HCT116 (cell line): Measurements from ENCODE around the gene TTC33. TPM values are rescaled to one million over a fixed set of nuclear protein-coding genes. Genes with fewer than 3 reads are reported as not detected.

Source experiments
- ATAC-seq: fragments of 200-7000 bp; cut with Tn5 transposase; 2 replicates; pipeline ENCODE4 v1.9.1; 2020; ENCODE audit warnings: mild to moderate bottlenecking, moderate library complexity
- BruUV-seq: library from RNA; stranded (reverse); fragments of 400-500 nt; replicated peaks from 2 replicates; lab custom pipeline; 2021; lab: Mats Ljungman, UMichigan
- CTCF ChIA-PET: fragments of 300-600 bp; sonication (Branson Sonifier 250); formaldehyde crosslinking; loops from one replicate; lab custom pipeline; 2021; ENCODE audit warnings: antibody characterized with exemption; lab: Charles Lee
- POLR2A ChIA-PET: fragments of 300-600, 350-600 bp; sonication (Branson Sonifier 250); formaldehyde crosslinking; loops from one replicate; lab custom pipeline; 2021; ENCODE audit warnings: antibody characterized with exemption; lab: Charles Lee
- RAD21 ChIA-PET, 2 experiments: fragments of 300-600 bp; sonication (Branson Sonifier 250); formaldehyde crosslinking; loops; one replicate each; lab custom pipeline; 2023; ENCODE audit warnings: low total read pairs in 2 of 2; ENCODE audit not compliant: uncharacterized antibody in 2 of 2, unreplicated experiment in 2 of 2, low non-redundant PET in 1 of 2; lab: Charles Lee
- DNase-seq: peaks from one replicate; pipeline ENCODE4 v3.0.0-alpha.2; 2010; ENCODE audit warnings: low read depth, low spot score
- H2AFZ ChIP-seq: fragments of 200-600 bp; shearing (Covaris generic), sonication (generic); 2 replicates; pipeline ENCODE4 v1.6.1; 2017; ENCODE audit warnings: low read depth, mixed run types, mixed read lengths, antibody characterized with exemption, low read length; ENCODE audit not compliant: poor library complexity, severe bottlenecking
- H3K27ac ChIP-seq: 2 replicates; pipeline ENCODE4 v1.5.1; 2012; ENCODE audit warnings: low read depth, low read length
- H3K27me3 ChIP-seq: fragments of 200-600 bp; sonication (generic); 2 replicates; pipeline ENCODE4 v1.6.1; 2016; ENCODE audit warnings: mixed run types, low read length, mixed read lengths; ENCODE audit not compliant: insufficient read depth
- H3K36me3 ChIP-seq, 2 experiments: fragments of 200-500 bp in 1 of 2; fragments of 200-600 bp in 1 of 2; sonication (Bioruptor generic) in 1 of 2; sonication (generic) in 1 of 2; 2 replicates each; pipeline versions ENCODE4 v1.5.1 to v1.6.1; 2014 to 2016; ENCODE audit warnings: low read length in 2 of 2, inconsistent platforms in 1 of 2, mixed read lengths in 1 of 2, mixed run types in 1 of 2; ENCODE audit not compliant: insufficient read depth in 2 of 2, control insufficient read depth in 1 of 2
- H3K4me1 ChIP-seq, 2 experiments: fragments of 200-600 bp in 1 of 2; sonication (generic) in 1 of 2; 2 replicates each; pipeline versions ENCODE4 v1.5.1 to v1.6.1; 2012 to 2017; ENCODE audit warnings: low read length in 2 of 2, inconsistent platforms in 1 of 2, mild to moderate bottlenecking in 1 of 2, mixed read lengths in 1 of 2, mixed run types in 1 of 2, moderate library complexity in 1 of 2; ENCODE audit not compliant: insufficient read depth in 2 of 2, control insufficient read depth in 1 of 2
- H3K4me2 ChIP-seq: fragments of 200-600 bp; sonication (generic); 2 replicates; pipeline ENCODE4 v1.6.1; 2017; ENCODE audit warnings: mixed run types, low read length, mixed read lengths
- H3K4me3 ChIP-seq, 2 experiments: fragments of 200-600 bp in 1 of 2; sonication (generic) in 1 of 2; replicated peaks in 1 of 2; 2 replicates each; pipeline ENCODE4 v1.5.1; 2011 to 2016; ENCODE audit warnings: low read length in 2 of 2, control low read depth in 1 of 2, low read depth in 1 of 2, mild to moderate bottlenecking in 1 of 2, mixed read lengths in 1 of 2, mixed run types in 1 of 2
- H3K79me2 ChIP-seq: fragments of 200-600 bp; sonication (generic); 2 replicates; pipeline ENCODE4 v1.6.1; 2017; ENCODE audit warnings: mild to moderate bottlenecking, mixed run types, low read length, moderate library complexity, mixed read lengths; ENCODE audit not compliant: insufficient read depth
- H3K9ac ChIP-seq: fragments of 200-600 bp; sonication (generic); 2 replicates; pipeline ENCODE4 v1.6.1; 2016; ENCODE audit warnings: low read length, mixed read lengths
- H3K9me2 ChIP-seq: fragments of 200-600 bp; sonication (generic), shearing (Covaris generic); 2 replicates; pipeline ENCODE4 v1.6.1; 2017; ENCODE audit warnings: mixed run types, mild to moderate bottlenecking, moderate library complexity; ENCODE audit not compliant: insufficient read depth
- H3K9me3 ChIP-seq, 2 experiments: fragments of 200-500 bp in 1 of 2; fragments of 200-600 bp in 1 of 2; sonication (Bioruptor generic) in 1 of 2; sonication (generic) in 1 of 2; 2 replicates each; pipeline ENCODE4 v1.6.1; 2014 to 2017; ENCODE audit warnings: low read length in 2 of 2, mixed read lengths in 2 of 2, inconsistent platforms in 1 of 2, low read depth in 1 of 2, mild to moderate bottlenecking in 1 of 2, mixed run types in 1 of 2, moderate library complexity in 1 of 2; ENCODE audit not compliant: control insufficient read depth in 1 of 2, insufficient read depth in 1 of 2
- H4K20me1 ChIP-seq: fragments of 200-600 bp; sonication (generic), shearing (Covaris generic); 2 replicates; pipeline ENCODE4 v1.6.1; 2017; ENCODE audit warnings: mixed run types, mild to moderate bottlenecking, moderate library complexity; ENCODE audit not compliant: insufficient read depth
- CBX3 ChIP-seq: IDR thresholded peaks from 2 replicates; pipeline ENCODE4 v1.6.1; 2012; ENCODE audit warnings: low read depth
- EGR1 ChIP-seq: IDR thresholded peaks from 2 replicates; pipeline ENCODE4 v1.6.1; 2012; ENCODE audit warnings: low read depth
- ELF1 ChIP-seq: IDR thresholded peaks from 2 replicates; pipeline ENCODE4 v1.6.1; 2012; ENCODE audit warnings: low read depth, borderline replicate concordance
- EZH2 ChIP-seq: fragments of 200-600 bp; sonication (generic); IDR thresholded peaks from 2 replicates; pipeline ENCODE4 v1.6.1; 2017; ENCODE audit warnings: antibody characterized with exemption, mixed run types
- EZH2phosphoT487 ChIP-seq: fragments of 200-600 bp; IDR thresholded peaks from 2 replicates; pipeline ENCODE4 v1.6.1; 2018; ENCODE audit warnings: antibody characterized with exemption, borderline replicate concordance
- JUND ChIP-seq: IDR thresholded peaks from 2 replicates; pipeline ENCODE4 v1.6.1; 2012
- POLR2A ChIP-seq: IDR thresholded peaks from 2 replicates; pipeline ENCODE4 v1.7.0; 2011; ENCODE audit warnings: borderline replicate concordance; ENCODE audit not compliant: insufficient read depth, insufficient read length; ENCODE audit errors: extremely low read depth
- POLR2AphosphoS5 ChIP-seq: IDR thresholded peaks from 2 replicates; pipeline ENCODE4 v1.6.1; 2011; ENCODE audit warnings: mild to moderate bottlenecking, low read depth, low read length, moderate library complexity
- RAD21 ChIP-seq: IDR thresholded peaks from 2 replicates; pipeline ENCODE4 v1.6.1; 2012; ENCODE audit warnings: low read depth, mild to moderate bottlenecking
- SIN3A ChIP-seq: IDR thresholded peaks from 2 replicates; pipeline ENCODE4 v1.6.1; 2012; ENCODE audit warnings: low read depth
- SP1 ChIP-seq: IDR thresholded peaks from 2 replicates; pipeline ENCODE4 v1.6.1; 2012; ENCODE audit warnings: low read depth
- TCF7L2 ChIP-seq: IDR thresholded peaks from 2 replicates; pipeline ENCODE4 v1.7.0; 2011; ENCODE audit warnings: borderline replicate concordance, inconsistent platforms; ENCODE audit not compliant: insufficient read depth, insufficient read length; ENCODE audit errors: extremely low read depth
- intact Hi-C: fragments of 100-400 bp; cut with micrococcal nuclease; formaldehyde crosslinking; loops from 2 replicates; pipeline ENCODE4 v1.10.0; 2022
- total RNA-seq: library from RNA; stranded (reverse); gene quantifications from one replicate; pipeline ENCODE4 v1.2.1, GENCODE V29; 2021; ENCODE audit not compliant: unreplicated experiment
- TF ChIP-seq, protein P1 (sequence below): IDR thresholded peaks from 2 replicates; pipeline ENCODE4 v1.6.1; 2012
- TF ChIP-seq, protein P2 (sequence below), 3 experiments: fragments of 200-600 bp in 1 of 3; sonication (generic) in 1 of 3; IDR thresholded peaks in 2 of 3; conservative IDR thresholded peaks in 1 of 3; 2 replicates each; pipeline ENCODE4 v1.5.1; 2012 to 2017; ENCODE audit warnings: low read depth in 2 of 3, low read length in 2 of 3, antibody characterized with exemption in 1 of 3, borderline replicate concordance in 1 of 3, control low read depth in 1 of 3, mild to moderate bottlenecking in 1 of 3, mixed read lengths in 1 of 3, mixed run types in 1 of 3, moderate library complexity in 1 of 3; ENCODE audit not compliant: insufficient read depth in 1 of 3
- TF ChIP-seq, protein P3 (sequence below): IDR thresholded peaks from 2 replicates; pipeline ENCODE4 v1.6.1; 2011; ENCODE audit warnings: mild to moderate bottlenecking, low read length, moderate library complexity; ENCODE audit not compliant: insufficient replicate concordance; ENCODE audit errors: extremely low read depth
- TF ChIP-seq, protein P4 (sequence below): IDR thresholded peaks from 2 replicates; pipeline ENCODE4 v1.6.1; 2012; ENCODE audit warnings: low read depth
- TF ChIP-seq, protein P5 (sequence below): IDR thresholded peaks from 2 replicates; pipeline ENCODE4 v1.6.1; 2012

The TTC33 gene
- total RNA-seq, 1 experiment from 2014 or later = 14.5 TPM

DNA sequence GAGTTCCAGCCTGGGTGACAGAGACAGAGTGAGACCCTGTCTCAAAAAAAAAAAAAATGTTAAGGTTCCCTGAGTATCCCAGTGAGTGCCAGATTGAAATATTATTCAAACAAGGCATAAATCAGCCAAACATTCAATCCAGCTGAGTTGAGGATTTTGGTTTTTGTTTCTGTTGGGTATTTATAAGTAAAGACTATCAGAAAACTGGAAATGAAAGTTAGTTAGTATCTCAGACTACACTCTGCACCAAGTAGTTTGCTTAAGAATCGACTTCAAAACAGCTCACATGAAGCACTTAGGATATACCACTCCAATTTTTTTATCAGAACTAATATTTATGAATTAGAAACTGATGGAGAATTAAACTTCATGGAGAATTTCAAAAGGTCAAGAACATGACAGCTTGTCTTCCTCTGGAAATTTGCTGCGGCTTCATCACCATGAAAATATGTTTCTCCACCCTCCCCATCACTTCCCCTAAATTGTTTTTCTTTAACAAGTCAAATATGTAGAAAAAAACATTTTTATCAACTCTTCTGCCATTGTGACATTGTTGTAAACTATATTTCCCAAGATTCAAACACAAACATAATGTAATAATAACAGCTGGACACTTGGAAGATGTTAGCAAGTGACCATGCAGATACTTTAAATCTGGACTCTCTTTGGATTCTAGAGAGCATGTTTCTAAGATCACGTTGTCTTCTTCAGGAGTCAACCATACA, 186.1 kb downstream of the TTC33 start:
- intact Hi-C loops = no loop called here
- Histone ChIP-seq H2AFZ (no peak overlapping the region), H3K79me2 (no peaks in the 10 kb centered on the region), H3K36me3 (no peaks in the 10 kb centered on the region), H4K20me1 (no peaks in the 10 kb centered on the region), H3K9ac (no peak overlapping the region), H3K27ac (no peak overlapping the region), H3K9me2 (no peaks in the 10 kb centered on the region; the same call in 1 of the 2 replicates), H3K4me1 (no peaks in the 10 kb centered on the region), H3K27me3 (no peaks in the 10 kb centered on the region), H3K9me3 (no peaks in the 10 kb centered on the region), H3K4me3 (no peak overlapping the region), H3K4me2 (no peak overlapping the region)
- DNase-seq (no peak), ATAC-seq (no peak)
- no peak for TF ChIP-seq POLR2A
- TF ChIP-seq CBX3 = no peak
- TF ChIP-seq JUND = no peak
- TF ChIP-seq, protein P1, sequence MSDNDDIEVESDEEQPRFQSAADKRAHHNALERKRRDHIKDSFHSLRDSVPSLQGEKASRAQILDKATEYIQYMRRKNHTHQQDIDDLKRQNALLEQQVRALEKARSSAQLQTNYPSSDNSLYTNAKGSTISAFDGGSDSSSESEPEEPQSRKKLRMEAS = no peak
- TF ChIP-seq EZH2 = no peak
- TF ChIP-seq SP1 = no peak
- no peak for TF ChIP-seq EZH2phosphoT487
- TF ChIP-seq EGR1 = no peak
- TF ChIP-seq TCF7L2 = no peak
- TF ChIP-seq SIN3A = no peak
- TF ChIP-seq, protein P2, sequence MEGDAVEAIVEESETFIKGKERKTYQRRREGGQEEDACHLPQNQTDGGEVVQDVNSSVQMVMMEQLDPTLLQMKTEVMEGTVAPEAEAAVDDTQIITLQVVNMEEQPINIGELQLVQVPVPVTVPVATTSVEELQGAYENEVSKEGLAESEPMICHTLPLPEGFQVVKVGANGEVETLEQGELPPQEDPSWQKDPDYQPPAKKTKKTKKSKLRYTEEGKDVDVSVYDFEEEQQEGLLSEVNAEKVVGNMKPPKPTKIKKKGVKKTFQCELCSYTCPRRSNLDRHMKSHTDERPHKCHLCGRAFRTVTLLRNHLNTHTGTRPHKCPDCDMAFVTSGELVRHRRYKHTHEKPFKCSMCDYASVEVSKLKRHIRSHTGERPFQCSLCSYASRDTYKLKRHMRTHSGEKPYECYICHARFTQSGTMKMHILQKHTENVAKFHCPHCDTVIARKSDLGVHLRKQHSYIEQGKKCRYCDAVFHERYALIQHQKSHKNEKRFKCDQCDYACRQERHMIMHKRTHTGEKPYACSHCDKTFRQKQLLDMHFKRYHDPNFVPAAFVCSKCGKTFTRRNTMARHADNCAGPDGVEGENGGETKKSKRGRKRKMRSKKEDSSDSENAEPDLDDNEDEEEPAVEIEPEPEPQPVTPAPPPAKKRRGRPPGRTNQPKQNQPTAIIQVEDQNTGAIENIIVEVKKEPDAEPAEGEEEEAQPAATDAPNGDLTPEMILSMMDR (IDR thresholded peaks at IDR 0.05 in 2 of 3, conservative IDR thresholded peaks at IDR 0.05 in 1 of 3; ENCODE audit: borderline replicate concordance in 1 of 3, insufficient read depth in 1 of 3, low read depth in 2 of 3, low read length in 2 of 3) = no peak
- TF ChIP-seq, protein P3, sequence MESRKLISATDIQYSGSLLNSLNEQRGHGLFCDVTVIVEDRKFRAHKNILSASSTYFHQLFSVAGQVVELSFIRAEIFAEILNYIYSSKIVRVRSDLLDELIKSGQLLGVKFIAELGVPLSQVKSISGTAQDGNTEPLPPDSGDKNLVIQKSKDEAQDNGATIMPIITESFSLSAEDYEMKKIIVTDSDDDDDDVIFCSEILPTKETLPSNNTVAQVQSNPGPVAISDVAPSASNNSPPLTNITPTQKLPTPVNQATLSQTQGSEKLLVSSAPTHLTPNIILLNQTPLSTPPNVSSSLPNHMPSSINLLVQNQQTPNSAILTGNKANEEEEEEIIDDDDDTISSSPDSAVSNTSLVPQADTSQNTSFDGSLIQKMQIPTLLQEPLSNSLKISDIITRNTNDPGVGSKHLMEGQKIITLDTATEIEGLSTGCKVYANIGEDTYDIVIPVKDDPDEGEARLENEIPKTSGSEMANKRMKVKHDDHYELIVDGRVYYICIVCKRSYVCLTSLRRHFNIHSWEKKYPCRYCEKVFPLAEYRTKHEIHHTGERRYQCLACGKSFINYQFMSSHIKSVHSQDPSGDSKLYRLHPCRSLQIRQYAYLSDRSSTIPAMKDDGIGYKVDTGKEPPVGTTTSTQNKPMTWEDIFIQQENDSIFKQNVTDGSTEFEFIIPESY = no peak
- TF ChIP-seq, protein P4, sequence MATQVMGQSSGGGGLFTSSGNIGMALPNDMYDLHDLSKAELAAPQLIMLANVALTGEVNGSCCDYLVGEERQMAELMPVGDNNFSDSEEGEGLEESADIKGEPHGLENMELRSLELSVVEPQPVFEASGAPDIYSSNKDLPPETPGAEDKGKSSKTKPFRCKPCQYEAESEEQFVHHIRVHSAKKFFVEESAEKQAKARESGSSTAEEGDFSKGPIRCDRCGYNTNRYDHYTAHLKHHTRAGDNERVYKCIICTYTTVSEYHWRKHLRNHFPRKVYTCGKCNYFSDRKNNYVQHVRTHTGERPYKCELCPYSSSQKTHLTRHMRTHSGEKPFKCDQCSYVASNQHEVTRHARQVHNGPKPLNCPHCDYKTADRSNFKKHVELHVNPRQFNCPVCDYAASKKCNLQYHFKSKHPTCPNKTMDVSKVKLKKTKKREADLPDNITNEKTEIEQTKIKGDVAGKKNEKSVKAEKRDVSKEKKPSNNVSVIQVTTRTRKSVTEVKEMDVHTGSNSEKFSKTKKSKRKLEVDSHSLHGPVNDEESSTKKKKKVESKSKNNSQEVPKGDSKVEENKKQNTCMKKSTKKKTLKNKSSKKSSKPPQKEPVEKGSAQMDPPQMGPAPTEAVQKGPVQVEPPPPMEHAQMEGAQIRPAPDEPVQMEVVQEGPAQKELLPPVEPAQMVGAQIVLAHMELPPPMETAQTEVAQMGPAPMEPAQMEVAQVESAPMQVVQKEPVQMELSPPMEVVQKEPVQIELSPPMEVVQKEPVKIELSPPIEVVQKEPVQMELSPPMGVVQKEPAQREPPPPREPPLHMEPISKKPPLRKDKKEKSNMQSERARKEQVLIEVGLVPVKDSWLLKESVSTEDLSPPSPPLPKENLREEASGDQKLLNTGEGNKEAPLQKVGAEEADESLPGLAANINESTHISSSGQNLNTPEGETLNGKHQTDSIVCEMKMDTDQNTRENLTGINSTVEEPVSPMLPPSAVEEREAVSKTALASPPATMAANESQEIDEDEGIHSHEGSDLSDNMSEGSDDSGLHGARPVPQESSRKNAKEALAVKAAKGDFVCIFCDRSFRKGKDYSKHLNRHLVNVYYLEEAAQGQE = no peak
- no peak for TF ChIP-seq RAD21
- TF ChIP-seq, protein P5, sequence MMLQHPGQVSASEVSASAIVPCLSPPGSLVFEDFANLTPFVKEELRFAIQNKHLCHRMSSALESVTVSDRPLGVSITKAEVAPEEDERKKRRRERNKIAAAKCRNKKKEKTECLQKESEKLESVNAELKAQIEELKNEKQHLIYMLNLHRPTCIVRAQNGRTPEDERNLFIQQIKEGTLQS = no peak
- TF ChIP-seq ELF1 = no peak
- TF ChIP-seq POLR2AphosphoS5 = no peak
- POLR2A ChIA-PET = no interaction called here
- BruUV-seq = no TSS peak
- CTCF ChIA-PET = no interaction called here
- RAD21 ChIA-PET = no interaction called here
